ENCODE results near the gene SPATA31E1. TPM values are rescaled to one million over a fixed set of nuclear protein-coding genes. Genes with fewer than 3 reads are reported as not detected.

The SPATA31E1 gene
- total RNA-seq, 1 donor from 2014 or later: not detected

DNA sequence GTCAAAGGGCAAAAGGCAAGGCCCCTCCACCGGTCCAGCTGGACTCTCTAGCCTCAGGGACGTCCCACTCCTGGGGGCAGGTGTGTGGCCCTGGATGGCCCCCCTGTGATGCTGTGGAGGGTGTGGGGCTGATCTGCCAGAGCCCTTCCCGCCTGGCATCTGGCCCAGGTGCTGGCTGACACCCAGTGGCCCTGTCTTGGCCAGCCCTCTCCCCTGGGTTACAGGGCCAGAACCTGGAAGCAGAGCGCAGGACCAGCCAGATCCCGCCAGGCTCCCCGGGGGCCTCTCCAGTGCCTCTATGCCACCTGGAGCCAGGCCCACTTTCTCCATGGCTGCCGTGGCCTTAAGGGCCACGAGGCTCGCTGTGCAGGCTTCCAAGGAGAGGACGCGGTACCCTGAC lies 22.9 kb upstream of the SPATA31E1 start:
- intact Hi-C loops (cut with DNase I): no loop called here
- no peak for DNase-seq (ENCODE audit: missing footprints)
- no peak for ATAC-seq

GRCh38 chr9:87861332-87861731 lies 21.3 kb upstream of the SPATA31E1 start:
- DNase-seq (ENCODE audit: missing footprints) (no peak), ATAC-seq (no peak)
- intact Hi-C loops (cut with DNase I): no loop called here

DNA sequence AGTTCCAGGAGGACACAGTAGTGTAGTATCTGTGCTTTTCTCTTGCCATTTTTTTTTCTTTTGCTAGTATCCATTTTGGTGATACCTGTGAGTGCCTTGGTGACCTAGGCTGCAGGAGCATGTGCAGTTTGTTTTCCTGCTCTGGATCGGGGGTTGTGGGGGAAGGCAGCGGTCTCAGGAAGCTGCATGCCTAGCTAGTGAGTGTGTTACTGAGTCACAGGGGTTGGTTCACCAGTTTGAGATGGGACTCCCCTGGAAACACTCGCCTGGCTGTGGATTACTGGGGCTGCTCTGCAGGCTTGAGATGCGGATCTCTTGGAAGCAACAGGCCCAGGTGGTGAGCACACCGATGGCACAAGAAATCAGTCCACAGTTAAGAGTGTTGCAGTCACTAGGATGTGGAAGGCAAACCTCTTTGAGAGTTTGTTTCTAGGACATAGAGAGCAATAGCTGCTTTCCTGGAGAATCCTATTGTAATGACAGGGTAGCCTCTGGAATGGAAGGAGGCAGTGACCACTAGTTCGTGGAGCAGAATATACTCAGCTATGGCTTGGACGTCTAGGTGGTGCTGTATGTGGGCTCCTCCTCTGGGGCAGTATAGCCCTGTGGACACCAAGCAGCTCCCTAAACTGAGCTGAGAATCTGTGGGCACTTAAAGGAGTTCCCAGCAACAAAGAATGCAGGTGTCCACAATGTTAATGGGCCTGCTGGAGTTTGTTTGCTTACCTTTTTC lies 20.0 kb upstream of the SPATA31E1 start:
- ATAC-seq: no peak
- intact Hi-C loops (cut with DNase I): no loop called here

DNA sequence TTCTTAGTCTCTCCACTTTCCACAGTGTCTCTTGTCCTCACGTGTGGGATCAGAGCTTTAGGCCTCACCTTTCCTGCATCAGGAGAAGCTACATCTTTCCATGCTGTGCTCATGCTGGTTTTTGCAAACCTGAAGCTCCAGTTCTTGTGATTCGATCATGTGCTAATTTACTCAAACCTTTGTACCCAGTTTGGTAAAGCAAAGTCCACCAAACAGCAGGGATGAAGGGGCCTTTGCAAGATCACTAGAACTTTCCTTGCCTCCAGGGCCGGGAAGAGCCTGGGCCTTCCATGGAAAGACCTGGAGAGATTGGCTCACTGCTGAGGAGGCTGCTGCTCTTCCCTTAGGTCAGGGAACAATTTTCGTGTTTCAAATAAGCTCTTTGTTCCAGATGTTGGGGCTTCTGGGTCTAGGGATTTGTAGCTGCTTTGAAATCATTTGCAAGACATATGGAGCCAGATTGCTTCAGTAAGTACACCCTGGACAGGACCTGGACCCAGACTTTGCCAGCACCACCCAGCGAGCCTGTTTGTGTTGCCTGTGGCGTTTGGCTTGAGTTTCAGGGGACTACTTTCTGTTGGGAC lies 18.7 kb upstream of the SPATA31E1 start:
- intact Hi-C loops (cut with DNase I): no loop called here
- ATAC-seq (no peak), DNase-seq (ENCODE audit: missing footprints) (no peak)

More for the DNA sequence above, 20.0 kb upstream of the SPATA31E1 start:
- no peak for DNase-seq (ENCODE audit: missing footprints)

GRCh38 chr9:87864915-87865314 lies 17.8 kb upstream of the SPATA31E1 start:
- DNase-seq (ENCODE audit: missing footprints): no peak
- no peak for ATAC-seq
- intact Hi-C loops (cut with DNase I): no loop called here

- no peak for DNase-seq (ENCODE audit: missing footprints)
Observed at GRCh38 chr9:87865626-87866025, 17.1 kb upstream of the SPATA31E1 start.

DNA sequence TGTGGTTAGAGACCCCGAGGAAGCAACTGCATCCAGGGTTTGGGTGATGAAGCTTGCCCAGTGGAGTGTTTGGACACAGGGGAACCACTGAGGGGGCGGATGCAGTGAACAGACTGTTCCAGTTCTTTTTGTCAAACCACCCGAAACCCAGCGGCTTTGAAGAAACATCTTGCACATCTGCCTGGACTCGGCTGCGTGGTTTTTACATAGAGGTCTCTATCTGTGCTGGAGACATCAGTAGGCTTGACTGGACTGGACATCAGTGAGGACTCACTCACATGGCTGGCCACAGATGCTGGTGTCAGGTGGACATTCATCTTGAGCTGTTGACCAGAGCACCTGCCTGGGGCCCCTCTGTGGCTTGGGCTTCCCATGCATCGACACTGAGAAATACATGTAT lies 15.3 kb upstream of the SPATA31E1 start:
- DNase-seq (ENCODE audit: missing footprints): no peak
- no peak for ATAC-seq
- intact Hi-C loops (cut with DNase I): no loop called here

More at GRCh38 chr9:87865626-87866025, 17.1 kb upstream of the SPATA31E1 start:
- ATAC-seq: no peak
- intact Hi-C loops (cut with DNase I): no loop called here

- ATAC-seq: no peak
- no peak for DNase-seq (ENCODE audit: missing footprints)
- intact Hi-C loops (cut with DNase I): no loop called here
Observed at GRCh38 chr9:87868175-87868574, 14.5 kb upstream of the SPATA31E1 start.

DNA sequence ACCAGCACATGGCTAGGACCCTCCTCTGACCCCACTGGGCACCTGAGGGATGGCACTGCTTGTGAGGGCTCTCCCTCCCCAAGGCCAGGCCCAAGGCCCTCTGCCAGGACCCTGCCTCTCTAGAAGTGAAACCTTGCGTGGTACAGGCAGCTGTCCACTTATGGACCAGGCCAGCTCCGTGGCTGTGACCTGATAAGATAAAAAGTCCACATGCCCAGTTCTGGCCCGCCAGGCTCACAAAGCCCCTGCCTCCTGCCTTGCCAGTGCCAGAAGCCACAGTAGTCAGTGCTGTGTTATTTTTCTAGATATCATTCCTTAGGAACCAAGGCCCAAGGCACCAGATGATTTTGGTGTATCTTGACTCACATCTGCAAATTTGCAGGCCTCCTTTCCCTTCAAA lies 14.0 kb upstream of the SPATA31E1 start:
- ATAC-seq (no peak), DNase-seq (ENCODE audit: missing footprints) (no peak)
- intact Hi-C loops (cut with DNase I): no loop called here

DNA sequence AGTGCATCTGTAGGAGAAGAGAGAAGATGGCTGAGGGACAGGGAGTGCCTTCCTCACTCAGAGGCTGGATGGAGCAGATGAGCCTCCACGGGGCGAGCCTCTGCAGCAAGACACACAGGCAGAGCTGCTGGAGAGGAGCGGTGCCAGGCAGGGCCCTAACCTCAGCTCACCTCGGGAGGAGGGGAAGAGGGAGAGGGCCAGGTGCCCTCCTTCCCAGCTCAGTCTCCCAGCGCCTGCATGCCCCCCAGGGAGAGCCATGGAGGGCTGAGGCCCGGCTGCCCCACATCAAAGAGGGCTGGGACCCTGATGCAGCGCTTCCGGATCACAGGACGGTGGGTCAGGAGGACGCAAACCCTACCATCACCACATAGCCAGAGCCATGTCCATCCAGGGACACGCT lies 13.6 kb upstream of the SPATA31E1 start:
- intact Hi-C loops (cut with DNase I): no loop called here
- ATAC-seq: no peak

GRCh38 chr9:87871425-87872078 lies 11.1 kb upstream of the SPATA31E1 start:
- intact Hi-C loops (cut with DNase I): no loop called here
- DNase-seq (ENCODE audit: missing footprints) (no peak), ATAC-seq (no peak)

More for the DNA sequence above, 13.6 kb upstream of the SPATA31E1 start:
- no peak for DNase-seq (ENCODE audit: missing footprints)

GRCh38 chr9:87872079-87872624 lies 10.5 kb upstream of the SPATA31E1 start:
- DNase-seq (ENCODE audit: missing footprints) (no peak), ATAC-seq (no peak)
- intact Hi-C loops (cut with DNase I): no loop called here

DNA sequence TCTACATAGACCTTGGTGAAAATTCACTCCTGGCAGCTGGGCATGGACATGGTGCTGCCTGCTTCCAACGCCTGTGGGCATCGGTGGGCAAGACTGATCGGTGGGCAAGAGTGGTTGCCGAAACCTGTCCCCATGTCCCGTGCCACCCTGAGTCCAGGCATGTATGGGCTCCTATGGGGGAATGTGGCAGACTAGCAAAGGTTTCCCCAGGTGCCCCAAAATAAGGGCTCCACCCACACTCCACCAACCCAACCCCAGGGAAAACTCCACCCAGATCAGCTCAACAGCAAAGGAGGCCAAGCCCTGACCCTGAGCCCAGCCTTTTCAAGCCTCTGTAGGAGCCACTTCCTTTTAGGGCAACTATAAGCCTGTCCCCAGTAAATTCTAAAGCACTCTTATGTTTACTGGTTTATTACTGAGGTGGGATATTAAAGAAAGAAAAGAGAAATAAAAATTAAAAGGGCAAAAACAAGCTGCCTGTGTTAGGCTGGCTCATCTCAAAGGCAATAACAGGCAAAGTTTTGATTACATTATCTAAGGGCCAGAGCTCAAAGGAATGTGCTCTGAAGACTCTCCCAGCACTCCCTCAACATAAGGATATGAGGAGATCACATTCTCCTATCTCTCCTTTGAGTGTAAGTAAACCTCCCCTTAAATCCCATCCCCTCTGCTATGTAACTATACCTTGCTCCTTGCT lies 8.9 kb upstream of the SPATA31E1 start:
- DNase-seq (ENCODE audit: missing footprints): peak; percentile 67
- no peak for ATAC-seq
- intact Hi-C loops (cut with DNase I): no loop called here

- DNase-seq (ENCODE audit: missing footprints) (no peak), ATAC-seq (no peak)
- intact Hi-C loops (cut with DNase I): no loop called here
Observed at GRCh38 chr9:87874304-87874623, 8.4 kb upstream of the SPATA31E1 start.

DNA sequence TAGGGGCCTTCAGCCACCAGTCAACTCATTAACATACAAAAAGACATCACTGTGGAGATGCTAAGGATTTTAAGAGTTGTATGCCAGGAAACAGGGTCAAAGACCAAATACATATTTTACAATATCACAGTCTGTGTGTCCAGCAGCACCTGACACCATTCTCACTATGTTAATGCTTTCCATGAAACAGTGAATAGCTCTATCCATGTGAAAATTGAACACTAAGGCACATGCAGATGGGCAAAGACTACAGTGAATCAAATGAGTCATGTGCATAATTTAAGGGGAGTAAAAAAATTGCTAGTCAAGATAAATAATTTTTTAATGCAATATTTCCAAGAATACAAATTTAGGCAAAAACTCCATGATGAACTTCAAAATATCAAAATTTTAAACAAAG lies 7.6 kb upstream of the SPATA31E1 start:
- DNase-seq (ENCODE audit: missing footprints): no peak
- intact Hi-C loops (cut with DNase I): no loop called here
- ATAC-seq: no peak

- ATAC-seq (no peak), DNase-seq (ENCODE audit: missing footprints) (no peak)
- intact Hi-C loops (cut with DNase I): no loop called here
Observed at GRCh38 chr9:87875831-87876545, 6.7 kb upstream of the SPATA31E1 start.

- no peak for ATAC-seq
- intact Hi-C loops (cut with DNase I): no loop called here
- no peak for DNase-seq (ENCODE audit: missing footprints)
Observed at GRCh38 chr9:87876708-87877107, 6.0 kb upstream of the SPATA31E1 start.

DNA sequence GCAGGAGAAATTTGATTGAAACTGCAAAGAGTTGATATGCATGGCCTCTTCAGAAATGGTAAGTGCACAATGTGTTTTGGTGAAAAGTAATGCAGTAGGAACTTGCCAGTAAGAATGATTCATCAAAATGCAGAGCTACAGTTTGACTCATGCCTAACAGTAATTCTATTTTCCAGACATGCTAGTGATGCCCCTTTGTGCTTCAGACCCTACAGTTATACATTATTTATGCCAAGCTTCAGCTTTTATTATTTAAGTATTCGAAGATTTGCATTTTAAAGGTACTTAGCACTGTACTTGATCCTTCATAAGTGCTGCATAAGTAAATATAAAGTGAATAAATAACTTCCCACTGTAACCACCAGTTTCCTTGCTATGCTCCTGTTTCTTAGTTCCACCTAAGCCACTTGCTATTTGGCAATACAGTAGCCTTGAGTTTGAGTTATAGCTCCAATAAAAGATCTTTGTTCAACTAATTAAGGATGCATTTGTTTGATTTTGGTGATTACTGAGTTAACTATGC lies 3.6 kb upstream of the SPATA31E1 start:
- intact Hi-C loops (cut with DNase I): no loop called here
- no peak for ATAC-seq
- no peak for DNase-seq (ENCODE audit: missing footprints)

- DNase-seq (ENCODE audit: missing footprints) (no peak), ATAC-seq (no peak)
- intact Hi-C loops (cut with DNase I): no loop called here
Observed at GRCh38 chr9:87880116-87880515, 2.6 kb upstream of the SPATA31E1 start.

Measured in Right ventricle myocardium inferior (tissue), 1 donor.